ENCODE data around the gene EIF4G3. TPM values are rescaled to one million over a fixed set of nuclear protein-coding genes. Genes with fewer than 3 reads are reported as not detected.

Gene EIF4G3
- total and polyA plus RNA-seq, 10 of the 15 experiments (the other 5 are each of a cell fraction or from before 2014, with no cell fraction given), result 7.4 to 45.1 (median 29.1) TPM

GRCh38 chr1:21131200-21131599, 45.5 kb downstream of the EIF4G3 start (continued):
- TF ChIP-seq TCF12 (IDR thresholded peaks at IDR 0.05; ENCODE audit: low read depth, low read length), result no peak

- no peak overlapping the region for H3K4me3 ChIP-seq
- ChIA-PET SMC1A (ENCODE audit: uncharacterized antibody, unreplicated experiment) (no interaction called here), CTCF (no interaction called here), POLR2A (no interaction called here), RAD21 (ENCODE audit: unreplicated experiment) (no interaction called here)
- TF ChIP-seq CHD1 (IDR thresholded peaks at IDR 0.05; ENCODE audit: low read depth, low read length), result no peak
- BruUV-seq (replicated peaks), result no TSS peak
- DNase-seq (ENCODE audit: low read depth, low spot score), result no peak
- no peak overlapping the region for H2AFZ ChIP-seq (ENCODE audit: control insufficient read depth, low read depth, low read length)
- no peak for FAIRE-seq
- H3K4me1 ChIP-seq (ENCODE audit: control insufficient read depth, insufficient read depth, low read length), result no peaks in the 10 kb centered on the region
- ATAC-seq, result no peak
- no peaks in the 10 kb centered on the region; a peak in 1 of 4 replicates for H3K36me3 ChIP-seq (ENCODE audit: control insufficient read depth in 2 of 2, insufficient read depth in 2 of 2, low read length in 1 of 2)
- intact Hi-C loops (cut with micrococcal nuclease; ENCODE audit: unreplicated experiment), result no loop called here
- H3K79me2 ChIP-seq (ENCODE audit: control insufficient read depth, insufficient read depth, low read length), result no peaks in the 10 kb centered on the region
- WGBS (ENCODE audit: insufficient coverage, insufficient replicate concordance, low lambda C conversion rate, missing lambda C conversion rate), result 52% methylated on average over 2 of the region's 2 CpGs
- H3K27me3 ChIP-seq (replicated peaks in 1 of 2; ENCODE audit: control insufficient read depth in 2 of 2, insufficient read depth in 2 of 2, low read length in 1 of 2), result no peaks in the 10 kb centered on the region
- H3K27ac ChIP-seq (ENCODE audit: control insufficient read depth, insufficient read depth), result no peak overlapping the region
- H4K20me1 ChIP-seq (ENCODE audit: control insufficient read depth, insufficient read depth), result no peaks in the 10 kb centered on the region
- no peak overlapping the region for H3K4me2 ChIP-seq (ENCODE audit: control insufficient read depth, insufficient read depth)
- in situ Hi-C loops (cut with MboI), result no loop called here
- H3K9ac ChIP-seq (ENCODE audit: control insufficient read depth, insufficient read depth, low read length), result no peak overlapping the region
- H3K9me3 ChIP-seq (replicated peaks; ENCODE audit: control insufficient read depth, insufficient read depth, low read length), result no peaks in the 10 kb centered on the region; the same call in 2 of the 3 replicates
These were observed 47.3 kb downstream of the EIF4G3 start for GRCh38 chr1:21129407-21129806.

- Histone ChIP-seq H3K27me3 (replicated peaks in 1 of 2; ENCODE audit: control insufficient read depth in 2 of 2, insufficient read depth in 2 of 2, low read length in 1 of 2) (no peaks in the 10 kb centered on the region), H3K27ac (ENCODE audit: control insufficient read depth, insufficient read depth) (no peak overlapping the region), H3K4me3 (no peak overlapping the region), H3K79me2 (ENCODE audit: control insufficient read depth, insufficient read depth, low read length) (no peaks in the 10 kb centered on the region), H3K4me1 (ENCODE audit: control insufficient read depth, insufficient read depth, low read length) (no peaks in the 10 kb centered on the region), H4K20me1 (ENCODE audit: control insufficient read depth, insufficient read depth) (no peaks in the 10 kb centered on the region), H3K4me2 (ENCODE audit: control insufficient read depth, insufficient read depth) (no peak overlapping the region), H2AFZ (ENCODE audit: control insufficient read depth, low read depth, low read length) (no peak overlapping the region), H3K9me3 (replicated peaks; ENCODE audit: control insufficient read depth, insufficient read depth, low read length) (no peaks in the 10 kb centered on the region; the same call in 2 of the 3 replicates), H3K36me3 (ENCODE audit: control insufficient read depth in 2 of 2, insufficient read depth in 2 of 2, low read length in 1 of 2) (peaks cover 0 to 2% of the 10 kb centered on the region in 2 experiments; a peak in 2 of 4 replicates), H3K9ac (ENCODE audit: control insufficient read depth, insufficient read depth, low read length) (no peak overlapping the region)
- no TSS peak for BruUV-seq (replicated peaks)
- SMC1A ChIA-PET (ENCODE audit: uncharacterized antibody, unreplicated experiment), result no interaction called here
- RAD21 ChIA-PET (ENCODE audit: unreplicated experiment), result interaction anchor here (0.8 kb wide), 1 partner anchor 239 kb away, joined by 3 read pairs; no protein-coding TSS in a partner anchor
- CTCF ChIA-PET, result interaction anchor here (0.8 kb wide), 1 partner anchor 301 kb away, joined by 3 read pairs; no protein-coding TSS in a partner anchor
- WGBS (ENCODE audit: insufficient coverage, insufficient replicate concordance, low lambda C conversion rate, missing lambda C conversion rate), result 100% methylated on average over 4 of the region's 4 CpGs
- POLR2A ChIA-PET, result interaction anchor here (0.5 kb wide), 1 partner anchor 435 kb away, joined by 4 read pairs; no protein-coding TSS in a partner anchor
- ATAC-seq, result no peak
- intact Hi-C loops (cut with micrococcal nuclease; ENCODE audit: unreplicated experiment), result no loop called here
- in situ Hi-C loops (cut with MboI), result no loop called here
- no peak for DNase-seq (ENCODE audit: low read depth, low spot score)
- no peak for TF ChIP-seq PAX8 (IDR thresholded peaks at IDR 0.05)
- no peak for TF ChIP-seq ZNF622 (IDR thresholded peaks at IDR 0.05)
- no peak for TF ChIP-seq IKZF1 (conservative IDR thresholded peaks at IDR 0.05)
- no peak for TF ChIP-seq SPI1 (IDR thresholded peaks at IDR 0.05; ENCODE audit: borderline replicate concordance, insufficient read depth, low read depth, low read length)
- no peak for TF ChIP-seq ATF2 (IDR thresholded peaks at IDR 0.05; ENCODE audit: low read length)
- no peak for TF ChIP-seq TARDBP (IDR thresholded peaks at IDR 0.05; ENCODE audit: borderline replicate concordance)
- no peak for TF ChIP-seq NBN (IDR thresholded peaks at IDR 0.05)
- no peak for TF ChIP-seq EZH2 (IDR thresholded peaks at IDR 0.05; ENCODE audit: borderline replicate concordance, control insufficient read depth, low read depth, low read length)
- no peak for TF ChIP-seq ZNF24 (IDR thresholded peaks at IDR 0.05)
- no peak for TF ChIP-seq POLR2AphosphoS2 (IDR thresholded peaks at IDR 0.05; ENCODE audit: low read depth, low read length)
- FAIRE-seq, result no peak
These were observed 50.4 kb downstream of the EIF4G3 start for GRCh38 chr1:21126324-21126723.

Measured in GM12878 (cell line).